Tibial nerve (tissue), 4 donors: Measurements from ENCODE around the gene ASB8.

Source experiments
- CTCF ChIP-seq, 5 experiments: fragments of 200-600 bp in 3 of 5; fragments of 450-650 bp in 2 of 5; sonication (generic) in 3 of 5; IDR thresholded peaks; one replicate each; pipeline ENCODE4 v1.5.1; 2016 to 2019; ENCODE audit warnings: antibody characterized with exemption in 5 of 5, mild to moderate bottlenecking in 3 of 5, moderate library complexity in 2 of 5
- EP300 ChIP-seq, 2 donors: sonication (generic); formaldehyde crosslinking; IDR thresholded peaks; one replicate each; pipeline ENCODE4 v1.6.1; 2017; ENCODE audit warnings: antibody characterized with exemption in 2 of 2, mild to moderate bottlenecking in 1 of 2
- POLR2A ChIP-seq, 2 donors: fragments of 450-650 bp; IDR thresholded peaks; one replicate each; pipeline ENCODE4 v1.6.1; 2017; ENCODE audit warnings: antibody characterized with exemption in 2 of 2, mild to moderate bottlenecking in 2 of 2, moderate library complexity in 2 of 2

- TF ChIP-seq POLR2A (IDR thresholded peaks at IDR 0.05) (no peak), CTCF (IDR thresholded peaks at IDR 0.05) (no peak), EP300 (IDR thresholded peaks at IDR 0.05) (no peak)
Observed at GRCh38 chr12:48128800-48129199, 28.5 kb downstream of the ASB8 start.
